Subcutaneous abdominal adipose tissue (tissue), 5 donors: ENCODE results near the gene NHERF1.

Source experiments
- H3K27ac ChIP-seq: one replicate; pipeline ENCODE4 v1.7.0; 2013; ENCODE audit warnings: low read depth, mild to moderate bottlenecking, inconsistent platforms, low read length, moderate library complexity
- H3K27me3 ChIP-seq, 5 donors: one replicate each; pipeline ENCODE4 v1.7.0; 2013; ENCODE audit warnings: low read length in 5 of 5, inconsistent platforms in 1 of 5; ENCODE audit not compliant: control insufficient read depth in 5 of 5, insufficient read depth in 4 of 5
- H3K36me3 ChIP-seq, 5 donors: one replicate each; pipeline ENCODE4 v1.7.0; 2013; ENCODE audit warnings: low read length in 5 of 5; ENCODE audit not compliant: control insufficient read depth in 5 of 5, insufficient read depth in 5 of 5
- H3K4me1 ChIP-seq, 5 donors: one replicate each; pipeline ENCODE4 v1.7.0; 2013; ENCODE audit warnings: low read length in 5 of 5, mild to moderate bottlenecking in 3 of 5, moderate library complexity in 1 of 5; ENCODE audit not compliant: control insufficient read depth in 5 of 5, insufficient read depth in 5 of 5
- H3K4me3 ChIP-seq, 5 donors: one replicate each; pipeline ENCODE4 v1.7.0; 2013; ENCODE audit warnings: low read length in 5 of 5, low read depth in 1 of 5
- H3K9ac ChIP-seq, 5 donors: one replicate each; pipeline ENCODE4 v1.7.0; 2013; ENCODE audit warnings: low read length in 5 of 5, mild to moderate bottlenecking in 4 of 5, moderate library complexity in 3 of 5
- H3K9me3 ChIP-seq, 5 donors: one replicate each; pipeline ENCODE4 v1.7.0; 2013; ENCODE audit warnings: low read length in 5 of 5; ENCODE audit not compliant: control insufficient read depth in 5 of 5
- donor health status: healthy.
- donor health status: healthy.
- donor health status: healthy.
- donor health status: healthy.
- donor health status: healthy.

NHERF1 gene

DNA sequence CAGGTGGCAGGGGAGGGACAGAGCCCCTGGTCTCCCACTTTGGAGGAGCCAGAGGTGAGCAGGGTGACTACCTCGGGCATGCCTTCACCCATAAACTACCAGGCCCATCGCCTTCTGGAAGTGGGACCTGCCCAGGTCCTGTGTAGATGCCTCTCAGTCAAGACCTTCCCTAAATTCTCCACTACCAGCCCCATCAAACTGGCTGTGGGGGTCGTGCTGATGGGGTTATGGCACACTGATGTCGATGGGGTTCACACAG is 17.2 kb upstream of the NHERF1 start:
- Histone ChIP-seq H3K27me3 (peaks cover 9 to 32% (median 19%) of the 10 kb centered on the region in 5 donors), H3K27ac (no peak overlapping the region), H3K9me3 (no peaks in the 10 kb centered on the region), H3K4me1 (peaks cover 0 to 12% (median 4%) of the 10 kb centered on the region in 5 donors), H3K36me3 (no peaks in the 10 kb centered on the region), H3K9ac (no peak overlapping the region), H3K4me3 (no peak overlapping the region)

DNA sequence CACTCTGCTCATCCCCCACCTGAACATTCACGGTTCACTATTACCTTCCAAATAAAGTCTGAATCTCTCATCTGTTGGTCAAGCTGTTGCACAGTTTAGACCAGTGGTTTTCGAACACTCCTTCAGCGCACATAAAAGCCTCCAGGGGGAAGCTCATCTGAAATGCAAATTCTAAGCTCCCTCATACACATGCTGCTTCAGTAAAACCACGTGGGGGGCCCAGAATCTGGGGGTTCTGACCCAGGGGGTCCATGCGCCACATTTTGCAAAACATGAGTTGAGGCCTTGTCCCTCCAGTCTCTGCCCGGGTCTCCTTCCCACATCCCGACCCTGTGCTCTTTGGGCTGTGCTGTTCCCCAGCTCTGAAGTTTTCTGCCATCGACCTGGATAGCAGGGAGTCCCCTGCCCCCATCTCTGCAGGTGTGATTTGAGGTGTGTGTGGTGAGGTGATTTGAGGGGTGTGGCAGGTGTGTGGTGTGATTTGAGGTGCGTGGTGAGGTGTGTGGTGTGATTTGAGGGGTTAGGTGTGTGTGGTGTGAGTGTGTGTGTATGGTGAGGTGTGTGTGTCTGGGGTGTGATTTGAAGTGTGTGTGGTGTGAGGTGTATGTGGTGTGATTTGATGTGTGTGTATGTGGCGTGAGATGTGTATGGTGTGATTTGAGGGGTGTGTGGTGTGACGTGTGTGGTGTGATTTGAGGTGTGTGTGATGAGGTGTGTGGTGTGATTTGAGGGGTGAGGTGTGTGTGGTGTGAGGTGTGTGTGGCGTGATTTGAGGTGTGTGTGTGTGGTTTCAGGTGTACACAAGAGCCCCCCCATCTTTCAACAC is 16.2 kb upstream of the NHERF1 start:
- Histone ChIP-seq H3K4me3 (no peak overlapping the region), H3K36me3 (no peaks in the 10 kb centered on the region), H3K4me1 (peaks cover 0 to 21% (median 13%) of the 10 kb centered on the region in 5 donors)

DNA sequence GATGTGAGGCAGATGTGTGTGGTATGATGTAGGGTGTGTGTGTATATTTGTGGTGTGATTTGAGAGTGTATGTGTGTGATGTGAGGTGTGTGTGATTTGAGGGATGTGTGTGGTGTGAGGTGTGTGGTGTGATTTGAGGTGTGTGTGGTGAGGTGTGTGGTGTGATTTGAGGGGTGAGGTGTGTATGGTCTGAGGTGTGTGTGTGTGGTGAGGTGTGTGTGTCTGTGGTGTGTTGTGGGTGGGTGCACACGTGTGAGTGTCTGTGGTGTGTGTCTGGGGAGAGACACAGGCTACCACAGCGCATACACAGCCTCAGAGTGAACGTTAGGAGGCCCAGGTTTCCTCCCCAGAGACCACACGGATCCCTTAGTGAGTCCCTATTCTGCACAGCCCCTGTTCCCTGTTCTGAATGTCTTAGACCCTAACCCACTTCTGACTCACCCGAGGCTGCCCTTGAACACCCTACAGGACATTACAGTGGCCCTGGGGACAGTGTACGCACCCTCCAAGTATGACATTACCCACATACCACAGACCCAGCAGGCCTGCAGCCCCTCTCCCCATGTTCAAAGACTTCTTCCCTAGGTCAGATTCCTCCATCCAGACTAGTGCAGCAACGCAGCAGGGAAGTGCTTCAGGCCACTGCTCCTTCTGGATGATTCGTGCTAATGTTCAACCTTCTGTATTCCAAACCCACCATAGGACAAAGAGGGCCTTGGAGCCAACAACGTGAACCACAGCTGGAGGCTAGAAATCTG is 14.9 kb upstream of the NHERF1 start:
- Histone ChIP-seq H3K4me1 (peaks cover 0 to 33% (median 24%) of the 10 kb centered on the region in 5 donors), H3K36me3 (no peaks in the 10 kb centered on the region), H3K9ac (no peak overlapping the region), H3K4me3 (no peak overlapping the region), H3K27ac (no peak overlapping the region), H3K27me3 (peaks cover 22 to 54% (median 34%) of the 10 kb centered on the region in 5 donors), H3K9me3 (no peaks in the 10 kb centered on the region)

More for the DNA sequence above, 16.2 kb upstream of the NHERF1 start:
- no peaks in the 10 kb centered on the region for H3K9me3 ChIP-seq
- no peak overlapping the region for H3K27ac ChIP-seq
- peaks cover 11 to 41% (median 21%) of the 10 kb centered on the region in 5 donors for H3K27me3 ChIP-seq
- no peak overlapping the region for H3K9ac ChIP-seq

DNA sequence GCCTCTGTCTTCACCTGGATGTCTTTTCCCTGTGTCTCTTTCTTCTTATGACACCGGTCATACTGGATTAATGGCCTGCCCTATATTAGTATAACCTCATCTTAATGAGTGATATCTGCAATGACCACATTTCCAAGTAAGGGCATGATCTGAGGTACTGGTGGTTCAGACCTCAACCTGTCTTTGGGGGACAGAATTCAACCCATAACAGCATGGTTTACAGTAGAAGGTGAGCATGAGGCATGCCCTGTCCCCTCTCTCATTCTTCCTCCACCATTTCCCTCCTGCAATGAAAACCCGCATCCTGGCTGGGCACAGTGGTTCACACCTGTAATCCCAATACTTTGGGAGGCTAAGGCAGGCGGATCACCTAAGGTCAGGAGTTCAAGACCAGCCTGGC is 14.2 kb upstream of the NHERF1 start:
- Histone ChIP-seq H3K4me3 (no peak overlapping the region), H3K9me3 (no peaks in the 10 kb centered on the region), H3K27me3 (peaks cover 28 to 60% (median 40%) of the 10 kb centered on the region in 5 donors), H3K27ac (no peak overlapping the region), H3K36me3 (no peaks in the 10 kb centered on the region), H3K4me1 (peaks cover 0 to 33% (median 24%) of the 10 kb centered on the region in 5 donors), H3K9ac (no peak overlapping the region)

DNA sequence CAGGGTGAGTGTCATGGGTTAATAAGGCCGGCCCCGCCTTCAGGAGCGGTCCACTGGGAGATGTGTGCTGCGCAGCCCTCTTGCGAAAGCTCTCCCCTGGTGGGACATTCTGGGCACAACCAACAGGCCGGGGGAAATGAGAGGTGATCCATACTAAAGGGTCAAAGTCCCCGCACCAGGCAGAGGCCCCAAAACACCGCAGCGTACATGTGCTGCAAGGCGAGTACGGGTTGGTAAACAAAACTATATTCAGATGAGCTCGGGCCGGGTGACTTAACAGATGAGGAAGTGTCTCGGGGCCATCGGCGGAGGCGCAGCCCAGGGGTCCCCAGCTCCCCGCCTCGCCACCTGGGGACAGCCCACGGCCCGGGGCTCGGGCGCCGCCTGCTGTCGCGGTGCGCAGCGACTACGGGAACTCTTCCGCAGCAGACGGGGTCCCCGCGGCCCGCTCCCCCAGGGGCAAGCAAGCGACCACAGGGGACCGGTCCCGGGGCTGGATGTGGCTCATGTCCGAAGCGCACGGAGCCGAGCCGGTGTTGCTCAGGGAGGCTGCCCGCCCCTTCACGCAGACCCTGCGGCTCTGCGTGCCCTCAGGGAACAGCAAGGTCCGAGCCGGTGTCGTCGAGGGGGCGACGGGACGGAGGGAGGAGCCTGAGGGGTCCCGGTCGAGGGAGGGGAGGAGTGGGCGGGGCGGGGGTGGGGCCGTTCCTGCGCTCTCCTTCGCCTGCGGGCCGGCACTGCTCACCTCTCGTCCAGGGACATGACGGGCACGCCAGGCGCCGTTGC is 11.7 kb upstream of the NHERF1 start, which contains the start of gene RAB37:
RAB37 (plus strand) TSS at position 744 of the 786 bp plus-strand sequence; CDS start at position 761, 17 bp downstream.
- Histone ChIP-seq H3K4me3 (peak within 1 kb of the TSS; percentile 36 to 62 (median 43)), H3K27me3 (peaks cover 31 to 57% (median 44%) of the 10 kb centered on the region in 5 donors)

DNA sequence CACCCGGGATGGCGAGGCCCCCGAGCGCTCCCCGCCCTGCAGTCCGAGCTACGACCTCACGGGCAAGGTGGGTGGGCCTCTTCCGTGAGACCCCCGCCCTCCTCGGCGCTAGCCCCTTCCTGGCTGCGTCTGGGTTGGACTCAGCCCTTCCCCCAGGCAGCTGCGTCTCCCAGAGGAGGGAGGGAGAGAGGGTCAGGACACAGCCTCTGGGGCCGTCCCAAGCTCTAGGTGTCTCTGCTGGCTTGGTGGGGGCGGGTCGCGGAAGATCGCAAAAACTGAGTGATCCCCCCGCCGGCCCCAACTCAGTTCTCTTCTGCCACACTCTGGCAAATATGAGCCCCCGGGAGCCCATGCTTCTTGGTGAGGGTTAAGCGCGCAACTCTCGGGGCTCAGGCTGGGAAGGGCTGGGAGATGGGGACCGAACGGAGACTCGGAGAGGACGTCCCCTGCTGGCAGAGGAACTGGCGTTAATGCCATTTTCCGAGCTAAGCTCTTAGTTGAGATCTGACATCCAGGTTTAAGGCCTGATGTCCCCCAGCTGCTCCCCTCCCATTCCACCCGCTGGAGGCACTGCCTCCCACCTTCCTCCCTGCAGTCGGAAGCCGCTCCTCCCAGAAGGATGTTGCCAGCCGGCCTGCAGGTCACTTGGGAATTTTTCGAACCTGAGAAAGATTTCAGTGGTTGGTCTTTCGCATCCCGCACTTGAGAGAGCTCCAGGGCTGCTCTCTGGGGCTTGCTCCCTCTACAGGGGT is 11.0 kb upstream of the NHERF1 start:
- peaks cover 3 to 33% (median 31%) of the 10 kb centered on the region in 5 donors for H3K4me1 ChIP-seq
- H3K9ac ChIP-seq: no peak overlapping the region
- H3K9me3 ChIP-seq: no peaks in the 10 kb centered on the region
- H3K27me3 ChIP-seq: peaks cover 33 to 56% (median 45%) of the 10 kb centered on the region in 5 donors
- no peak overlapping the region for H3K27ac ChIP-seq
- H3K4me3 ChIP-seq: peak overlapping the region in 4 of 5 donors; percentile 22 to 59 (median 37)
- H3K36me3 ChIP-seq: no peaks in the 10 kb centered on the region

More for the DNA sequence above, 11.7 kb upstream of the NHERF1 start, which contains the start of gene RAB37:
- Histone ChIP-seq H3K9ac (peak within 1 kb of the TSS in 1 of 5 donors; percentile 19), H3K4me1 (peaks cover 0 to 26% (median 25%) of the 10 kb centered on the region in 5 donors), H3K27ac (no peak within 1 kb of the TSS), H3K36me3 (no peaks in the 10 kb centered on the region), H3K9me3 (no peaks in the 10 kb centered on the region)

DNA sequence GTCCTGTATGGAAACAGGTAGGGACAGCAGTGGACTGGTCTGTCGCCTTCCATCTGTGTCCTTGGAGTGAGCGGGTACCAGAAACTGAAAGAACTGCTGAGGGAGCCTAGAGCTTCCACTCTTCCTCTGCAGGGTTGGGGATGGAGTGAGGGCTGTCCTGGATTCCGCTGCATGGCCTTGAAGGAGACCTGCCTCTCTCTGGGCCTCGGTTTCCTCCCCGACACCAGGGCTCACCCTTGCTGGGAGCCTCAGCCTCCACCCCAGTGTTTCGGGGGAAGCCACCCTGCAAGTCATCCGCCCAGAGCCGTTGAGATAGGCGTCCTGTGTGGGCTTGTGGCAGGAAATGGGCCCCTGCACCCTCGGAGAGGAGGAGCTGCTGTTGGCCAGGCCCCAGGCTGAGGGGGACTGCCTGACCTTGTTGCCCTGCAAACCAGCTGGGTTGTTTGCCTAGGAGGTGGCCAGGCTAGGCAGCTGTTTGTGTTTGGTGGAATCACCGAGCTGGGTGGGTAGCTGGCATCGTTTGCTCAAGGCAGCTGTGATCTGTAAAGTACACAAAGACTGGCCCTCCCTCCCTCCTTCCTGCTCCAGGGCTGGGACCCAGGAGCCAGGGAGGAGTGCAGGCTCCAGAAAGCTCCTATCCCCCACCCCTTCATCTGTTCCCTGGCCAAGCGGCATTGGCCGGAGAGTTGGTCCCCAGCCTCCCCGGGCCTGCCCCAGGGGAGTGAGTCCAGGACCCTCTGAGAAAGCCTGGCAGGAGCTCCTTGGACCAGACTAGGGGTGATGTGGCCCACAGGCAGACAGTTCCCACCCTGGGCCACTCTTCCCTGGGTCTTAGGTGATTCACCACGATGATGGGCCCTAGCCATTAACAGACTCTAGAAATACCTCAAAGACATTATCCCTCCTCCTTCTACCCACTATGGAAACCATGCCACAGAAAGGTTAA is 10.1 kb upstream of the NHERF1 start:
- Histone ChIP-seq H3K27me3 (peaks cover 28 to 49% (median 37%) of the 10 kb centered on the region in 5 donors), H3K9ac (peak overlapping the region in 1 of 5 donors; percentile 30), H3K9me3 (no peaks in the 10 kb centered on the region), H3K27ac (no peak overlapping the region), H3K4me1 (peaks cover 3 to 36% (median 31%) of the 10 kb centered on the region in 5 donors), H3K4me3 (peak overlapping the region in 3 of 5 donors; percentile 16 to 59 (median 42)), H3K36me3 (no peaks in the 10 kb centered on the region)

DNA sequence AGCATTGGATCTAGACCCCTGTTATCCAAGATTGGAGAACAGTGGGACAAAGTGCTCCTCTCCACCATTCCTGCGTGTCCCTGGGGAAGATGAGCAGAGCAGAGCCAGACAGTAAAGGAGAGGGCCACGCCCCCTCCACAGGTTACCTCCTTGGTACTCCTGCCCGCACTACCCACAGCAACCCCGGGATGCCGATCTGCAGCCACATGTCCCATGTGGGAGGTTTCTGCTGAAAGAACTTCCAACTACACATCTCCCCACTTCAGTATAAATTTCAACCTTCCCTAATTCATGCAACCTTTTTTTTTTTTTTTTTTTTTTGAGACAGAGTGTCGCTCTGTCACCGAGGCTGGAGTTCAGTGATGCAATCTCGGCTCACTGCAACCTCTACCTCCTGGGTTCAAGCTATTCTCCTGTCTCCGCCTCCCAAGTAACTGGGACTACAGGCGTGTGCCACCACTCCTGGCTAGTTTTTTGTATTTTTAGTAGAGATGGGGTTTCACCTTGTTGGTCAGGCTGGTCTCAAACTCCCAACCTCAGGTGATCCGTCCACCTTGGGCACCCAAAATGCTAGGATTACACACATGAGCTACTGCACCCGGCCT is 9.1 kb upstream of the NHERF1 start:
- Histone ChIP-seq H3K4me1 (peaks cover 3 to 41% (median 31%) of the 10 kb centered on the region in 5 donors), H3K27me3 (peaks cover 28 to 42% (median 33%) of the 10 kb centered on the region in 5 donors), H3K27ac (no peak overlapping the region), H3K36me3 (no peaks in the 10 kb centered on the region), H3K9me3 (no peaks in the 10 kb centered on the region), H3K9ac (no peak overlapping the region), H3K4me3 (no peak overlapping the region)
